WTC11 (cell line): ENCODE results near the gene OCRL. TPM values are rescaled to one million over a fixed set of nuclear protein-coding genes. Genes with fewer than 3 reads are reported as not detected.

Experiments
- ATAC-seq: fragments of 200-7000 bp; cut with Tn5 transposase; 2 replicates; pipeline ENCODE4 v1.10.0; 2021; ENCODE audit warnings: mild to moderate bottlenecking, moderate library complexity
- CTCF ChIA-PET: fragments of 300-600 bp; sonication (Branson Sonifier 250); formaldehyde crosslinking; loops from one replicate; lab custom pipeline; 2021; ENCODE audit warnings: antibody characterized with exemption; lab: Charles Lee
- POLR2A ChIA-PET: fragments of 350-600 bp; sonication (Branson Sonifier 250); formaldehyde crosslinking; loops from one replicate; lab custom pipeline; 2021; ENCODE audit warnings: antibody characterized with exemption; lab: Charles Lee
- DNase-seq: peaks from one replicate; pipeline ENCODE4 v3.0.0; 2021; ENCODE audit warnings: low spot score
- H3K27ac Mint-ChIP-seq: 2 replicates; pipeline ENCODE4 v1.8.0; 2021; ENCODE audit warnings: mixed read lengths
- H3K27me3 Mint-ChIP-seq: 2 replicates; pipeline ENCODE4 v1.8.0; 2021; ENCODE audit warnings: low read depth, mild to moderate bottlenecking, moderate library complexity, mixed read lengths
- H3K36me3 Mint-ChIP-seq: 2 replicates; pipeline ENCODE4 v1.8.0; 2021; ENCODE audit warnings: mixed read lengths
- H3K4me1 Mint-ChIP-seq: 2 replicates; pipeline ENCODE4 v1.8.0; 2022; ENCODE audit warnings: mixed read lengths
- H3K4me3 Mint-ChIP-seq: 2 replicates; pipeline ENCODE4 v1.8.0; 2021; ENCODE audit warnings: mild to moderate bottlenecking, moderate library complexity, mixed read lengths
- H3K9me3 Mint-ChIP-seq: 2 replicates; pipeline ENCODE4 v1.8.0; 2021; ENCODE audit warnings: mixed read lengths
- ELF4 ChIP-seq: sonication (generic); formaldehyde crosslinking; IDR thresholded peaks from 2 replicates; pipeline ENCODE4 v1.8.1; 2022; ENCODE audit warnings: low read depth, mild to moderate bottlenecking, moderate library complexity, missing genetic modification reagents
- HMGA2 ChIP-seq: fragments of 250-450 bp; sonication (Bioruptor Pico); IDR thresholded peaks from 2 replicates; pipeline ENCODE4 v1.4.0; 2021; ENCODE audit warnings: mild to moderate bottlenecking, moderate library complexity
- KAT7 ChIP-seq: sonication (generic); formaldehyde crosslinking; IDR thresholded peaks from 2 replicates; pipeline ENCODE4 v1.8.1; 2023; ENCODE audit warnings: missing genetic modification reagents, mild to moderate bottlenecking, borderline replicate concordance
- MYBL2 ChIP-seq: sonication (generic); formaldehyde crosslinking; IDR thresholded peaks from 2 replicates; pipeline ENCODE4 v1.8.1; 2023; ENCODE audit warnings: mild to moderate bottlenecking, moderate library complexity, missing genetic modification reagents
- RELA ChIP-seq: sonication (generic); formaldehyde crosslinking; IDR thresholded peaks from 2 replicates; pipeline ENCODE4 v1.8.1; 2022; ENCODE audit warnings: missing genetic modification reagents, mild to moderate bottlenecking, borderline replicate concordance
- RORB ChIP-seq: fragments of 250-450 bp; sonication (Bioruptor Pico); IDR thresholded peaks from 2 replicates; pipeline ENCODE4 v1.9.0; 2021; ENCODE audit warnings: mild to moderate bottlenecking
- ZNF121 ChIP-seq: sonication (generic); formaldehyde crosslinking; IDR thresholded peaks from 2 replicates; pipeline ENCODE4 v1.8.0; 2023; ENCODE audit warnings: missing genetic modification reagents
- ZNF263 ChIP-seq: sonication (generic); formaldehyde crosslinking; IDR thresholded peaks from 2 replicates; pipeline ENCODE4 v1.8.1; 2022; ENCODE audit warnings: low read depth, mild to moderate bottlenecking, moderate library complexity, missing genetic modification reagents
- ZNF317 ChIP-seq: sonication (generic); formaldehyde crosslinking; IDR thresholded peaks from 2 replicates; pipeline ENCODE4 v1.8.1; 2023; ENCODE audit warnings: low read depth, mild to moderate bottlenecking, moderate library complexity, missing genetic modification reagents, borderline replicate concordance
- ZNF396 ChIP-seq: fragments of 250-450 bp; sonication (Bioruptor Pico); IDR thresholded peaks from 2 replicates; pipeline ENCODE4 v1.8.0; 2021; ENCODE audit warnings: mild to moderate bottlenecking, moderate library complexity, borderline replicate concordance
- ZNF416 ChIP-seq: fragments of 250-450 bp; sonication (Bioruptor Pico); IDR thresholded peaks from 2 replicates; pipeline ENCODE4 v1.9.0; 2021; ENCODE audit warnings: mild to moderate bottlenecking, inconsistent platforms
- total RNA-seq: library from RNA; stranded (reverse); gene quantifications from 3 replicates; pipeline ENCODE4 v1.2.3, GENCODE V29; 2021
- TF ChIP-seq, protein P1 (sequence below): sonication (generic); formaldehyde crosslinking; IDR thresholded peaks from 2 replicates; pipeline ENCODE4 v1.8.1; 2022; ENCODE audit warnings: missing genetic modification reagents, borderline replicate concordance
- TF ChIP-seq, protein P2 (sequence below): sonication (generic); formaldehyde crosslinking; IDR thresholded peaks from 2 replicates; pipeline ENCODE4 v1.8.1; 2022; ENCODE audit warnings: low read depth, mild to moderate bottlenecking, moderate library complexity, missing genetic modification reagents, borderline replicate concordance
- TF ChIP-seq, protein P3 (sequence below): sonication (generic); formaldehyde crosslinking; IDR thresholded peaks from 2 replicates; pipeline ENCODE4 v1.8.1; 2023; ENCODE audit warnings: mild to moderate bottlenecking, missing genetic modification reagents, borderline replicate concordance
- TF ChIP-seq, protein P4 (sequence below): fragments of 200-600 bp; IDR thresholded peaks from 2 replicates; pipeline ENCODE4 v1.8.0; 2022; ENCODE audit warnings: antibody characterized with exemption
- TF ChIP-seq, protein P5 (sequence below): sonication (generic); formaldehyde crosslinking; IDR thresholded peaks from 2 replicates; pipeline ENCODE4 v1.8.1; 2022; ENCODE audit warnings: mild to moderate bottlenecking, missing genetic modification reagents, moderate library complexity, borderline replicate concordance
- TF ChIP-seq, protein P6 (sequence below): fragments of 250-450 bp; sonication (Bioruptor Pico); IDR thresholded peaks from 2 replicates; pipeline ENCODE4 v1.9.0; 2021; ENCODE audit warnings: mild to moderate bottlenecking
- TF ChIP-seq, protein P7 (sequence below): sonication (generic); formaldehyde crosslinking; IDR thresholded peaks from 2 replicates; pipeline ENCODE4 v1.8.1; 2023; ENCODE audit warnings: mild to moderate bottlenecking, missing genetic modification reagents, moderate library complexity
- TF ChIP-seq, protein P8 (sequence below): sonication (generic); formaldehyde crosslinking; conservative IDR thresholded peaks from 2 replicates; pipeline ENCODE4 v1.8.1; 2023; ENCODE audit warnings: mild to moderate bottlenecking, low read depth, missing genetic modification reagents, moderate library complexity

Gene OCRL
- total RNA-seq, 1 experiment from 2014 or later, result 17.4 TPM

DNA sequence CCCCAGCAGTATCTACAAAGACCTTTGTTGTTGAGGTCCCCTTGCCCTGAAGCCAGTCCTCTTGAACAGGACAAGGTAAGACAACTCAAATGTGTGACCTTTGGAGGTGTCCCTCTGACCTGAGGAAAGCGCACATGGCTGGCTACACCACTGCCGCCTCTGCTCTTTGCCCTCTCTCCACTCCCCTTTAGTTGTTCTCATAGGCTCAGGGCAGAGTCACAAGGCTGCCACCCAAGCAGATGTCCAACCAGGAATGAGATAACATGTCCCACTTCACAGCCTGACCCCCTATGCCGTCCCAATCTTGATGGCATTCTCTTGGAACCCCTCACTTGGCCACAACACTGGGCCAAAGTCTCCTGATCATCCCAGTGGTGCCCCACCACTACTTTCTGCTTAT lies 68.4 kb downstream of the OCRL start (continued):
- TF ChIP-seq, protein P1, sequence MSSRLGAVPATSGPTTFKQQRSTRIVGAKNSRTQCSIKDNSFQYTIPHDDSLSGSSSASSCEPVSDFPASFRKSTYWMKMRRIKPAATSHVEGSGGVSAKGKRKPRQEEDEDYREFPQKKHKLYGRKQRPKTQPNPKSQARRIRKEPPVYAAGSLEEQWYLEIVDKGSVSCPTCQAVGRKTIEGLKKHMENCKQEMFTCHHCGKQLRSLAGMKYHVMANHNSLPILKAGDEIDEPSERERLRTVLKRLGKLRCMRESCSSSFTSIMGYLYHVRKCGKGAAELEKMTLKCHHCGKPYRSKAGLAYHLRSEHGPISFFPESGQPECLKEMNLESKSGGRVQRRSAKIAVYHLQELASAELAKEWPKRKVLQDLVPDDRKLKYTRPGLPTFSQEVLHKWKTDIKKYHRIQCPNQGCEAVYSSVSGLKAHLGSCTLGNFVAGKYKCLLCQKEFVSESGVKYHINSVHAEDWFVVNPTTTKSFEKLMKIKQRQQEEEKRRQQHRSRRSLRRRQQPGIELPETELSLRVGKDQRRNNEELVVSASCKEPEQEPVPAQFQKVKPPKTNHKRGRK (CRISPR knock-in tag), result no peak
- TF ChIP-seq, protein P2, sequence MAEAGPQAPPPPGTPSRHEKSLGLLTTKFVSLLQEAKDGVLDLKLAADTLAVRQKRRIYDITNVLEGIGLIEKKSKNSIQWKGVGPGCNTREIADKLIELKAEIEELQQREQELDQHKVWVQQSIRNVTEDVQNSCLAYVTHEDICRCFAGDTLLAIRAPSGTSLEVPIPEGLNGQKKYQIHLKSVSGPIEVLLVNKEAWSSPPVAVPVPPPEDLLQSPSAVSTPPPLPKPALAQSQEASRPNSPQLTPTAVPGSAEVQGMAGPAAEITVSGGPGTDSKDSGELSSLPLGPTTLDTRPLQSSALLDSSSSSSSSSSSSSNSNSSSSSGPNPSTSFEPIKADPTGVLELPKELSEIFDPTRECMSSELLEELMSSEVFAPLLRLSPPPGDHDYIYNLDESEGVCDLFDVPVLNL, result no peak
- TF ChIP-seq KAT7 (CRISPR knock-in tag), result no peak
- TF ChIP-seq, protein P3, sequence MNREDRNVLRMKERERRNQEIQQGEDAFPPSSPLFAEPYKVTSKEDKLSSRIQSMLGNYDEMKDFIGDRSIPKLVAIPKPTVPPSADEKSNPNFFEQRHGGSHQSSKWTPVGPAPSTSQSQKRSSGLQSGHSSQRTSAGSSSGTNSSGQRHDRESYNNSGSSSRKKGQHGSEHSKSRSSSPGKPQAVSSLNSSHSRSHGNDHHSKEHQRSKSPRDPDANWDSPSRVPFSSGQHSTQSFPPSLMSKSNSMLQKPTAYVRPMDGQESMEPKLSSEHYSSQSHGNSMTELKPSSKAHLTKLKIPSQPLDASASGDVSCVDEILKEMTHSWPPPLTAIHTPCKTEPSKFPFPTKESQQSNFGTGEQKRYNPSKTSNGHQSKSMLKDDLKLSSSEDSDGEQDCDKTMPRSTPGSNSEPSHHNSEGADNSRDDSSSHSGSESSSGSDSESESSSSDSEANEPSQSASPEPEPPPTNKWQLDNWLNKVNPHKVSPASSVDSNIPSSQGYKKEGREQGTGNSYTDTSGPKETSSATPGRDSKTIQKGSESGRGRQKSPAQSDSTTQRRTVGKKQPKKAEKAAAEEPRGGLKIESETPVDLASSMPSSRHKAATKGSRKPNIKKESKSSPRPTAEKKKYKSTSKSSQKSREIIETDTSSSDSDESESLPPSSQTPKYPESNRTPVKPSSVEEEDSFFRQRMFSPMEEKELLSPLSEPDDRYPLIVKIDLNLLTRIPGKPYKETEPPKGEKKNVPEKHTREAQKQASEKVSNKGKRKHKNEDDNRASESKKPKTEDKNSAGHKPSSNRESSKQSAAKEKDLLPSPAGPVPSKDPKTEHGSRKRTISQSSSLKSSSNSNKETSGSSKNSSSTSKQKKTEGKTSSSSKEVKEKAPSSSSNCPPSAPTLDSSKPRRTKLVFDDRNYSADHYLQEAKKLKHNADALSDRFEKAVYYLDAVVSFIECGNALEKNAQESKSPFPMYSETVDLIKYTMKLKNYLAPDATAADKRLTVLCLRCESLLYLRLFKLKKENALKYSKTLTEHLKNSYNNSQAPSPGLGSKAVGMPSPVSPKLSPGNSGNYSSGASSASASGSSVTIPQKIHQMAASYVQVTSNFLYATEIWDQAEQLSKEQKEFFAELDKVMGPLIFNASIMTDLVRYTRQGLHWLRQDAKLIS (CRISPR knock-in tag), result no peak
- TF ChIP-seq, protein P4, sequence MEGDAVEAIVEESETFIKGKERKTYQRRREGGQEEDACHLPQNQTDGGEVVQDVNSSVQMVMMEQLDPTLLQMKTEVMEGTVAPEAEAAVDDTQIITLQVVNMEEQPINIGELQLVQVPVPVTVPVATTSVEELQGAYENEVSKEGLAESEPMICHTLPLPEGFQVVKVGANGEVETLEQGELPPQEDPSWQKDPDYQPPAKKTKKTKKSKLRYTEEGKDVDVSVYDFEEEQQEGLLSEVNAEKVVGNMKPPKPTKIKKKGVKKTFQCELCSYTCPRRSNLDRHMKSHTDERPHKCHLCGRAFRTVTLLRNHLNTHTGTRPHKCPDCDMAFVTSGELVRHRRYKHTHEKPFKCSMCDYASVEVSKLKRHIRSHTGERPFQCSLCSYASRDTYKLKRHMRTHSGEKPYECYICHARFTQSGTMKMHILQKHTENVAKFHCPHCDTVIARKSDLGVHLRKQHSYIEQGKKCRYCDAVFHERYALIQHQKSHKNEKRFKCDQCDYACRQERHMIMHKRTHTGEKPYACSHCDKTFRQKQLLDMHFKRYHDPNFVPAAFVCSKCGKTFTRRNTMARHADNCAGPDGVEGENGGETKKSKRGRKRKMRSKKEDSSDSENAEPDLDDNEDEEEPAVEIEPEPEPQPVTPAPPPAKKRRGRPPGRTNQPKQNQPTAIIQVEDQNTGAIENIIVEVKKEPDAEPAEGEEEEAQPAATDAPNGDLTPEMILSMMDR, result no peak
- TF ChIP-seq ZNF416 (CRISPR knock-in tag), result no peak
- TF ChIP-seq ZNF396 (CRISPR knock-in tag), result no peak
- TF ChIP-seq, protein P5, sequence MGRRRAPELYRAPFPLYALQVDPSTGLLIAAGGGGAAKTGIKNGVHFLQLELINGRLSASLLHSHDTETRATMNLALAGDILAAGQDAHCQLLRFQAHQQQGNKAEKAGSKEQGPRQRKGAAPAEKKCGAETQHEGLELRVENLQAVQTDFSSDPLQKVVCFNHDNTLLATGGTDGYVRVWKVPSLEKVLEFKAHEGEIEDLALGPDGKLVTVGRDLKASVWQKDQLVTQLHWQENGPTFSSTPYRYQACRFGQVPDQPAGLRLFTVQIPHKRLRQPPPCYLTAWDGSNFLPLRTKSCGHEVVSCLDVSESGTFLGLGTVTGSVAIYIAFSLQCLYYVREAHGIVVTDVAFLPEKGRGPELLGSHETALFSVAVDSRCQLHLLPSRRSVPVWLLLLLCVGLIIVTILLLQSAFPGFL (CRISPR knock-in tag), result no peak
- TF ChIP-seq, protein P6, sequence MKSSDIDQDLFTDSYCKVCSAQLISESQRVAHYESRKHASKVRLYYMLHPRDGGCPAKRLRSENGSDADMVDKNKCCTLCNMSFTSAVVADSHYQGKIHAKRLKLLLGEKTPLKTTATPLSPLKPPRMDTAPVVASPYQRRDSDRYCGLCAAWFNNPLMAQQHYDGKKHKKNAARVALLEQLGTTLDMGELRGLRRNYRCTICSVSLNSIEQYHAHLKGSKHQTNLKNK (CRISPR knock-in tag), result no peak
- TF ChIP-seq ELF4 (CRISPR knock-in tag), result no peak

DNA sequence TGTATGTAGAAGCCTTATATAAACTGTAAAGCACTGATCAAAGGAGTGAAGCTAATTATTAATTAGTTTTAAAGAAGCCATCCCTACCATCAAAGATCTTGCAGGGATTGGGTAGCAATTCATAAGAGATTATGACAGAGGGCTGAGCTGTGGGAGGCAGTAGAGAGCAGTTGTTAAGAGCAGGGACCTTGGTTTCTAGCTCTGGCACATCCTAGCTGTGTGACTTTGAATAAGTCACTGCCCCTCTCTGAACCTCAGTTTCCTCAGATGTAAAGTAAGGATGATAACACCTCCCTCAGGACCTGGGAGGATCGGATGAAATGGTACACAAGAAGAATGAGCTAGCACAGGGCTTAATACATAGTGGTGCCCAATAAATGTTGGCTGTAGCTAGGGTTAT lies 69.3 kb downstream of the OCRL start:
- CTCF ChIA-PET, result interaction anchor here (0.6 to 3.5 kb wide), 13 partner anchors 9 to 512 kb away, joined by 3 to 33 read pairs (median 4); no protein-coding TSS in a partner anchor
- no peak overlapping the region for H3K27ac Mint-ChIP-seq
- 0 out of 2 replicates have a peak, but pooled peaks cover 5% of the 10 kb centered on the region for H3K27me3 Mint-ChIP-seq
- no peak for ATAC-seq
- H3K4me3 Mint-ChIP-seq, result no peak overlapping the region
- 0 out of 2 replicates have a peak, but pooled peaks cover 8% of the 10 kb centered on the region for H3K4me1 Mint-ChIP-seq
- H3K9me3 Mint-ChIP-seq, result no peaks in the 10 kb centered on the region
- POLR2A ChIA-PET, result no interaction called here
- H3K36me3 Mint-ChIP-seq, result no peaks in the 10 kb centered on the region
- no peak for DNase-seq
- TF ChIP-seq, protein P7, sequence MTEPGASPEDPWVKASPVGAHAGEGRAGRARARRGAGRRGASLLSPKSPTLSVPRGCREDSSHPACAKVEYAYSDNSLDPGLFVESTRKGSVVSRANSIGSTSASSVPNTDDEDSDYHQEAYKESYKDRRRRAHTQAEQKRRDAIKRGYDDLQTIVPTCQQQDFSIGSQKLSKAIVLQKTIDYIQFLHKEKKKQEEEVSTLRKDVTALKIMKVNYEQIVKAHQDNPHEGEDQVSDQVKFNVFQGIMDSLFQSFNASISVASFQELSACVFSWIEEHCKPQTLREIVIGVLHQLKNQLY, result no peak
- TF ChIP-seq RELA (CRISPR knock-in tag), result no peak
- no peak for TF ChIP-seq HMGA2 (CRISPR knock-in tag)
- TF ChIP-seq, protein P5 (CRISPR knock-in tag), result no peak
- TF ChIP-seq ELF4 (CRISPR knock-in tag), result no peak
- no peak for TF ChIP-seq ZNF263 (CRISPR knock-in tag)
- TF ChIP-seq, protein P8, sequence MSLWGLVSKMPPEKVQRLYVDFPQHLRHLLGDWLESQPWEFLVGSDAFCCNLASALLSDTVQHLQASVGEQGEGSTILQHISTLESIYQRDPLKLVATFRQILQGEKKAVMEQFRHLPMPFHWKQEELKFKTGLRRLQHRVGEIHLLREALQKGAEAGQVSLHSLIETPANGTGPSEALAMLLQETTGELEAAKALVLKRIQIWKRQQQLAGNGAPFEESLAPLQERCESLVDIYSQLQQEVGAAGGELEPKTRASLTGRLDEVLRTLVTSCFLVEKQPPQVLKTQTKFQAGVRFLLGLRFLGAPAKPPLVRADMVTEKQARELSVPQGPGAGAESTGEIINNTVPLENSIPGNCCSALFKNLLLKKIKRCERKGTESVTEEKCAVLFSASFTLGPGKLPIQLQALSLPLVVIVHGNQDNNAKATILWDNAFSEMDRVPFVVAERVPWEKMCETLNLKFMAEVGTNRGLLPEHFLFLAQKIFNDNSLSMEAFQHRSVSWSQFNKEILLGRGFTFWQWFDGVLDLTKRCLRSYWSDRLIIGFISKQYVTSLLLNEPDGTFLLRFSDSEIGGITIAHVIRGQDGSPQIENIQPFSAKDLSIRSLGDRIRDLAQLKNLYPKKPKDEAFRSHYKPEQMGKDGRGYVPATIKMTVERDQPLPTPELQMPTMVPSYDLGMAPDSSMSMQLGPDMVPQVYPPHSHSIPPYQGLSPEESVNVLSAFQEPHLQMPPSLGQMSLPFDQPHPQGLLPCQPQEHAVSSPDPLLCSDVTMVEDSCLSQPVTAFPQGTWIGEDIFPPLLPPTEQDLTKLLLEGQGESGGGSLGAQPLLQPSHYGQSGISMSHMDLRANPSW (CRISPR knock-in tag), result no peak
- TF ChIP-seq, protein P6 (CRISPR knock-in tag), result no peak
- TF ChIP-seq MYBL2 (CRISPR knock-in tag), result no peak
- TF ChIP-seq ZNF396 (CRISPR knock-in tag), result no peak
- TF ChIP-seq ZNF317 (CRISPR knock-in tag), result no peak
- TF ChIP-seq ZNF121, result no peak
- TF ChIP-seq RORB (CRISPR knock-in tag), result no peak
